ENCODE data around the gene ZNF239.
"Not testable (repeated sequence)": the region's sequence is repeated elsewhere in the genome, so short reads cannot be mapped to it uniquely, and the experiment has no call there.

DNA sequence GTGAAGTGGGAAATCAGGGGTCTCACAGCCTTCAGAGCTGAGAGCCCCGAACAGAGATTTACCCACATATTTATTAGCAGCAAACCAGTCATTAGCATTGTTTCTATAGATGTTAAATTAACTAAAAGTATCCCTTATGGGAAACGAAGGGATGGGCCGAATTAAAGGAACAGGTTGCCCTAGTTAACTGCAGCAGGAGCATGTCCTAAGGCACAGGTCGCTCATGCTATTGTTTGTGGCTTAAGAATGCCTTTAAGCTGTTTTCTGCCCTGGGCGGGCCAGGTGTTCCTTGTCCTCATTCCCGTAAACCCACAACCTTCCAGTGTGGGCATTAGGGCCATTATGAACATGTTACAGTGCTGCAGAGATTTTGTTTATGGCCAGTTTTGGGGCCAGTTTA, 27.2 kb upstream of the ZNF239 start:
- not testable (repeated sequence) for TF ChIP-seq ZNF317 (CRISPR knock-in tag; IDR thresholded peaks at IDR 0.05; ENCODE audit: borderline replicate concordance, low read depth); GABPB1 (CRISPR knock-in tag; IDR thresholded peaks at IDR 0.05); ZBTB21 (CRISPR knock-in tag; IDR thresholded peaks at IDR 0.05; ENCODE audit: borderline replicate concordance); ESRRA (CRISPR knock-in tag; IDR thresholded peaks at IDR 0.05; ENCODE audit: borderline replicate concordance); ZNF121 (CRISPR knock-in tag; IDR thresholded peaks at IDR 0.05); TCF7 (CRISPR knock-in tag; IDR thresholded peaks at IDR 0.05; ENCODE audit: low read depth); NR3C1 (CRISPR knock-in tag; conservative IDR thresholded peaks at IDR 0.05; ENCODE audit: low read depth); GRHL2 (CRISPR knock-in tag; IDR thresholded peaks at IDR 0.05; ENCODE audit: insufficient replicate concordance, severe bottlenecking); ELF4 (CRISPR knock-in tag; IDR thresholded peaks at IDR 0.05; ENCODE audit: low read depth); ZNF232 (CRISPR knock-in tag; IDR thresholded peaks at IDR 0.05)
- TF ChIP-seq, protein P1, sequence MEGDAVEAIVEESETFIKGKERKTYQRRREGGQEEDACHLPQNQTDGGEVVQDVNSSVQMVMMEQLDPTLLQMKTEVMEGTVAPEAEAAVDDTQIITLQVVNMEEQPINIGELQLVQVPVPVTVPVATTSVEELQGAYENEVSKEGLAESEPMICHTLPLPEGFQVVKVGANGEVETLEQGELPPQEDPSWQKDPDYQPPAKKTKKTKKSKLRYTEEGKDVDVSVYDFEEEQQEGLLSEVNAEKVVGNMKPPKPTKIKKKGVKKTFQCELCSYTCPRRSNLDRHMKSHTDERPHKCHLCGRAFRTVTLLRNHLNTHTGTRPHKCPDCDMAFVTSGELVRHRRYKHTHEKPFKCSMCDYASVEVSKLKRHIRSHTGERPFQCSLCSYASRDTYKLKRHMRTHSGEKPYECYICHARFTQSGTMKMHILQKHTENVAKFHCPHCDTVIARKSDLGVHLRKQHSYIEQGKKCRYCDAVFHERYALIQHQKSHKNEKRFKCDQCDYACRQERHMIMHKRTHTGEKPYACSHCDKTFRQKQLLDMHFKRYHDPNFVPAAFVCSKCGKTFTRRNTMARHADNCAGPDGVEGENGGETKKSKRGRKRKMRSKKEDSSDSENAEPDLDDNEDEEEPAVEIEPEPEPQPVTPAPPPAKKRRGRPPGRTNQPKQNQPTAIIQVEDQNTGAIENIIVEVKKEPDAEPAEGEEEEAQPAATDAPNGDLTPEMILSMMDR (IDR thresholded peaks at IDR 0.05) = not testable (repeated sequence)
- TF ChIP-seq, protein P2, sequence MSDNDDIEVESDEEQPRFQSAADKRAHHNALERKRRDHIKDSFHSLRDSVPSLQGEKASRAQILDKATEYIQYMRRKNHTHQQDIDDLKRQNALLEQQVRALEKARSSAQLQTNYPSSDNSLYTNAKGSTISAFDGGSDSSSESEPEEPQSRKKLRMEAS (CRISPR knock-in tag; IDR thresholded peaks at IDR 0.05) = not testable (repeated sequence)
- TF ChIP-seq, protein P3, sequence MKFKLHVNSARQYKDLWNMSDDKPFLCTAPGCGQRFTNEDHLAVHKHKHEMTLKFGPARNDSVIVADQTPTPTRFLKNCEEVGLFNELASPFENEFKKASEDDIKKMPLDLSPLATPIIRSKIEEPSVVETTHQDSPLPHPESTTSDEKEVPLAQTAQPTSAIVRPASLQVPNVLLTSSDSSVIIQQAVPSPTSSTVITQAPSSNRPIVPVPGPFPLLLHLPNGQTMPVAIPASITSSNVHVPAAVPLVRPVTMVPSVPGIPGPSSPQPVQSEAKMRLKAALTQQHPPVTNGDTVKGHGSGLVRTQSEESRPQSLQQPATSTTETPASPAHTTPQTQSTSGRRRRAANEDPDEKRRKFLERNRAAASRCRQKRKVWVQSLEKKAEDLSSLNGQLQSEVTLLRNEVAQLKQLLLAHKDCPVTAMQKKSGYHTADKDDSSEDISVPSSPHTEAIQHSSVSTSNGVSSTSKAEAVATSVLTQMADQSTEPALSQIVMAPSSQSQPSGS (CRISPR knock-in tag; IDR thresholded peaks at IDR 0.05; ENCODE audit: borderline replicate concordance, low read depth) = not testable (repeated sequence)
- TF ChIP-seq, protein P4, sequence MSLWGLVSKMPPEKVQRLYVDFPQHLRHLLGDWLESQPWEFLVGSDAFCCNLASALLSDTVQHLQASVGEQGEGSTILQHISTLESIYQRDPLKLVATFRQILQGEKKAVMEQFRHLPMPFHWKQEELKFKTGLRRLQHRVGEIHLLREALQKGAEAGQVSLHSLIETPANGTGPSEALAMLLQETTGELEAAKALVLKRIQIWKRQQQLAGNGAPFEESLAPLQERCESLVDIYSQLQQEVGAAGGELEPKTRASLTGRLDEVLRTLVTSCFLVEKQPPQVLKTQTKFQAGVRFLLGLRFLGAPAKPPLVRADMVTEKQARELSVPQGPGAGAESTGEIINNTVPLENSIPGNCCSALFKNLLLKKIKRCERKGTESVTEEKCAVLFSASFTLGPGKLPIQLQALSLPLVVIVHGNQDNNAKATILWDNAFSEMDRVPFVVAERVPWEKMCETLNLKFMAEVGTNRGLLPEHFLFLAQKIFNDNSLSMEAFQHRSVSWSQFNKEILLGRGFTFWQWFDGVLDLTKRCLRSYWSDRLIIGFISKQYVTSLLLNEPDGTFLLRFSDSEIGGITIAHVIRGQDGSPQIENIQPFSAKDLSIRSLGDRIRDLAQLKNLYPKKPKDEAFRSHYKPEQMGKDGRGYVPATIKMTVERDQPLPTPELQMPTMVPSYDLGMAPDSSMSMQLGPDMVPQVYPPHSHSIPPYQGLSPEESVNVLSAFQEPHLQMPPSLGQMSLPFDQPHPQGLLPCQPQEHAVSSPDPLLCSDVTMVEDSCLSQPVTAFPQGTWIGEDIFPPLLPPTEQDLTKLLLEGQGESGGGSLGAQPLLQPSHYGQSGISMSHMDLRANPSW (CRISPR knock-in tag; conservative IDR thresholded peaks at IDR 0.05; ENCODE audit: low read depth) = not testable (repeated sequence)

Measured in WTC11 (cell line).